ENCODE data around the gene IGF2R.

DNA sequence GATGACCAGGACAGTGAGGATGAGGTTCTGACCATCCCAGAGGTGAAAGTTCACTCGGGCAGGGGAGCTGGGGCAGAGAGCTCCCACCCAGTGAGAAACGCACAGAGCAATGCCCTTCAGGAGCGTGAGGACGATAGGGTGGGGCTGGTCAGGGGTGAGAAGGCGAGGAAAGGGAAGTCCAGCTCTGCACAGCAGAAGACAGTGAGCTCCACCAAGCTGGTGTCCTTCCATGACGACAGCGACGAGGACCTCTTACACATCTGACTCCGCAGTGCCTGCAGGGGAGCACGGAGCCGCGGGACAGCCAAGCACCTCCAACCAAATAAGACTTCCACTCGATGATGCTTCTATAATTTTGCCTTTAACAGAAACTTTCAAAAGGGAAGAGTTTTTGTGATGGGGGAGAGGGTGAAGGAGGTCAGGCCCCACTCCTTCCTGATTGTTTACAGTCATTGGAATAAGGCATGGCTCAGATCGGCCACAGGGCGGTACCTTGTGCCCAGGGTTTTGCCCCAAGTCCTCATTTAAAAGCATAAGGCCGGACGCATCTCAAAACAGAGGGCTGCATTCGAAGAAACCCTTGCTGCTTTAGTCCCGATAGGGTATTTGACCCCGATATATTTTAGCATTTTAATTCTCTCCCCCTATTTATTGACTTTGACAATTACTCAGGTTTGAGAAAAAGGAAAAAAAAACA, 136.1 kb downstream of the IGF2R start:
- no peak for TF ChIP-seq YY1 (IDR thresholded peaks at IDR 0.05; ENCODE audit: low read depth)
- TF ChIP-seq, protein P1, sequence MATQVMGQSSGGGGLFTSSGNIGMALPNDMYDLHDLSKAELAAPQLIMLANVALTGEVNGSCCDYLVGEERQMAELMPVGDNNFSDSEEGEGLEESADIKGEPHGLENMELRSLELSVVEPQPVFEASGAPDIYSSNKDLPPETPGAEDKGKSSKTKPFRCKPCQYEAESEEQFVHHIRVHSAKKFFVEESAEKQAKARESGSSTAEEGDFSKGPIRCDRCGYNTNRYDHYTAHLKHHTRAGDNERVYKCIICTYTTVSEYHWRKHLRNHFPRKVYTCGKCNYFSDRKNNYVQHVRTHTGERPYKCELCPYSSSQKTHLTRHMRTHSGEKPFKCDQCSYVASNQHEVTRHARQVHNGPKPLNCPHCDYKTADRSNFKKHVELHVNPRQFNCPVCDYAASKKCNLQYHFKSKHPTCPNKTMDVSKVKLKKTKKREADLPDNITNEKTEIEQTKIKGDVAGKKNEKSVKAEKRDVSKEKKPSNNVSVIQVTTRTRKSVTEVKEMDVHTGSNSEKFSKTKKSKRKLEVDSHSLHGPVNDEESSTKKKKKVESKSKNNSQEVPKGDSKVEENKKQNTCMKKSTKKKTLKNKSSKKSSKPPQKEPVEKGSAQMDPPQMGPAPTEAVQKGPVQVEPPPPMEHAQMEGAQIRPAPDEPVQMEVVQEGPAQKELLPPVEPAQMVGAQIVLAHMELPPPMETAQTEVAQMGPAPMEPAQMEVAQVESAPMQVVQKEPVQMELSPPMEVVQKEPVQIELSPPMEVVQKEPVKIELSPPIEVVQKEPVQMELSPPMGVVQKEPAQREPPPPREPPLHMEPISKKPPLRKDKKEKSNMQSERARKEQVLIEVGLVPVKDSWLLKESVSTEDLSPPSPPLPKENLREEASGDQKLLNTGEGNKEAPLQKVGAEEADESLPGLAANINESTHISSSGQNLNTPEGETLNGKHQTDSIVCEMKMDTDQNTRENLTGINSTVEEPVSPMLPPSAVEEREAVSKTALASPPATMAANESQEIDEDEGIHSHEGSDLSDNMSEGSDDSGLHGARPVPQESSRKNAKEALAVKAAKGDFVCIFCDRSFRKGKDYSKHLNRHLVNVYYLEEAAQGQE (IDR thresholded peaks at IDR 0.05; ENCODE audit: low read depth), result no peak

Data from Ishikawa (cell line).